GM19238 (cell line): Measurements from ENCODE around the gene CPM.
A peak's percentile ranks its signal among the peaks of the same experiment; 100 is the strongest.

ENCODE experiments used
- DNase-seq: peaks from one replicate; pipeline ENCODE4 v3.0.0; 2011; ENCODE audit warnings: low spot score; ENCODE audit not compliant: insufficient read length

CPM gene

GRCh38 chr12:68932961-68933893, at the start of gene CPM:
TSS of gene CPM (minus strand) at chr12:68933171. CDS start at chr12:68932837, 334 bp downstream.
- peak; percentile 82 for DNase-seq

GRCh38 chr12:68981516-68981915, 48.5 kb upstream of the CPM start:
- no peak for DNase-seq

- DNase-seq: no peak
These were observed 47.7 kb upstream of the CPM start for GRCh38 chr12:68980476-68981212.

DNA sequence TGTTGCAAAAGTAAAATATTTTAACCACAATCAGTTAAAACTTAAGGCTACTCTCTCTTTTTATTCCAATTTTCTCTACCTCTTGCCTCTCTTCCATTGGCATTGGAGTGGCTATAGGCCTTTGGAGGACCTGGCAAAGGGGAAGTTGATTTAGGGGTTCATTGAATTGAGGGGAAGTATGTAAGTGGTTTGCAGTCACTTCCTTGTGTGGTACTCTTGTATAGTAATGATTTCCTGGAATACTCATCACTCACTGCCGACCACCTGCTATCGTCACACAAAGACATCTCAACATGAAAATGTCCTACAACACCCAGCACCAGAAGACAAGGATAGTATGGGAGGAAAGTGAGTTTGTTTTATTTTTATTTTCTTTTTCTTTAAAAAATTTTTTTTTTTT, 45.7 kb upstream of the CPM start:
- no peak for DNase-seq

DNA sequence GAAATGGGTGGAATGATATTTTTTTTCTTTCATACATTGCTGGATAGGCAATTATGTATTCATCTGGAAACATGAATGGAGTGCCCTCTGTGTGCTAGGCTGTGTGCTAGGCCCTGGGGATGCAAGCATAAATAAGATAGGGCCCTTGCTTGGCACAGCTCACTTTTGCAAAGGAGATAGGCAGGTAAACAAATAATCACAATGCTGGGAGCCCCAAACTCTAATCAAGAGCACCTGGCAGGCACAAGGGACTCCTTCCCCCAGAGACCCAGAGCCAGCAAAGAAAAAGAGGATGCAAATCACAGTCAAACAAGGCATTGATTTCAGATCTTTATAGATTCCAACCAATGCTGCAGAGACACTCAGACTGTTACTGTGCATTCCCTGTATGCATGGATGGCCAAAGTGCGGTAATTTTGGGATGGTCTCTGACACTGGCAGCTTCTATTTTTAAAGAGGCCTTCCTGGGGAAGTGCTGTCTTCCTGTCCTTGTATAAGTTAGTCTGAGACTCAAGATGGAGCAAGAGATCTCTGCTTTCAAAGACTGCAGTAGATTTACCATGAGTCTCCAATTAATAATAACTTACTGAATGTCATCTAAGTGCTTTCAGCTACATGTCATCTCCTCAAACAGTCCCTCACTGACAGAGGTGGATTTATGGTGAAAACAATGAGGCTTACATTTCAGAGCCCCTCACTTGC, 45.1 kb upstream of the CPM start:
- DNase-seq: no peak

DNA sequence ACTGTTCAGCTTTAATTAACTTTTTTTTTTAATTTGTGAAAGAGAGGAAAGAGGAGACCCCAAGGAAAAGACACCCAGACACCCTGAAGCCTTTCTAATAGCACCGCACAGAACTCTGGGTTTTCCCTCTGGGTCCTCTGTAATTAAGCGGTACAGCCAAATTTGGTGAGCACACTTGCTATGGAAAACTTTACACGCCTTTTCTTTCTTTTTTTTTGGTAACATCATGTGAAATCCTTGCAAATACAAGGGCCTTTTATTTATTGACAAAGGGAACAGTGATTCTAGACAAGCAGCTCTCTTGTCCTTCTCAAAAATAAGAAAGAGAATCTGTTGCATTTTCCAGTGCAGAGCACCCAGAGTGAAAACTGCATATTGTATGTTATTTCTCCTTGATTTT, 44.4 kb upstream of the CPM start:
- DNase-seq: no peak

- no peak for DNase-seq
These were observed 43.4 kb upstream of the CPM start for GRCh38 chr12:68976395-68976841.

- no peak for DNase-seq
These were observed 42.8 kb upstream of the CPM start for GRCh38 chr12:68975811-68976210.

DNA sequence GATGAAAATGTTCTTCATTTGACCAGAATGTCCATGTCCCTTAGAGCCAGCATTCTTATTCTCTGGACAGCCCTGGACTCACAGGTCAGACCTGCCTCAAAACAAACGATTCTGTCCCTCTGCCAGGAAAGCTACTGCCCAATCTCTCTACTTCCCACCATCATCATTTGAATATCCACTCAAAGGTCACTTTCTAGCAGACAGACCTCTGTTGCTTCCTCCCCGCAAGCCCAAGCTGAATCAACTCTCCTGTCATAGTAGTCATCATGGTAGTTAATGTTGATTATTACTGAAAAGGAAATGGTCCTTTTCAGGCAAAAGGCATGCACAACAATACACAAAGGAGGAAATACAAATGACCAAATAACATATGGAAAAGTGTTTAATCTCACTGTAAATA, 39.6 kb upstream of the CPM start:
- DNase-seq: no peak

DNA sequence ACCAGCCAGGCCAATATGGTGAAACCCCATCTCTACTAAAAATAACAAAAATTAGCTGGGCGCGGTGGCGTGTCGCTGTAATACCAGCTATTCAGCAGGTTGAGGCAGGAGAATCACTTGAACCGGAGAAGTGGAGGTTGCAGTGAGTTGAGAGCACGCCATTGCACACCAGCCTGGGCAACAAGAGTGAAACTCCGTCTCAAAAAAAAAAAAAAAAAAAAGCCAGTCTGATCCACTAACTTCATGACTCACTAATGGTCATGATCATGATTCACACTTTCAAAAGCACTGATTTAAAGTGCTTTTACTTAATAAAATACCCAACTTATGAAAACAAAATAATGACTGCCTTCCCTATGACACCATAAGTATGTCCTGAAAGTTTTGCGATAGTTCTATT, 38.4 kb upstream of the CPM start:
- no peak for DNase-seq

DNA sequence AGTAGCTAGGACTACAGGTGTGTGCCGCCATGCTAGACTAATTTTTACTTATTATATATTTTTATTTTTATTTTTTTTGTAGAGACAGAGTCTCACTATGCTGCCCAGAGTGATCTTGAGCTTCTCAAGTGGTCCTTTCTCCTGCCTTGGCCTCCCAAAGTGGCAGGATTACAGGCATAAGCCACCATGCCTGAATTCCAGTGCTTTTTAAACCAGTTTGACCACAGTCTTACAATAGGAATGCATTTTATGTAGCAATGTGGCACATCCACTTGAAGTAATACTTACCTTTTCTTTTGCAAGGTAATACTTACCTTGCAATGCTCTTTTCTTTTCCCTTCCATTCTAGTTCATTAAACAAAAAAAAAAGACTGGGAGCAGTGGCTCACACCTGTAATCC, 38.0 kb upstream of the CPM start:
- DNase-seq: no peak

- no peak for DNase-seq
These were observed 37.3 kb upstream of the CPM start for GRCh38 chr12:68970306-68970705.

GRCh38 chr12:68967046-68967445, 34.1 kb upstream of the CPM start:
- DNase-seq: no peak

- no peak for DNase-seq
These were observed 31.1 kb upstream of the CPM start for GRCh38 chr12:68963856-68964745.

- no peak for DNase-seq
These were observed 30.2 kb upstream of the CPM start for GRCh38 chr12:68962877-68963855.

DNA sequence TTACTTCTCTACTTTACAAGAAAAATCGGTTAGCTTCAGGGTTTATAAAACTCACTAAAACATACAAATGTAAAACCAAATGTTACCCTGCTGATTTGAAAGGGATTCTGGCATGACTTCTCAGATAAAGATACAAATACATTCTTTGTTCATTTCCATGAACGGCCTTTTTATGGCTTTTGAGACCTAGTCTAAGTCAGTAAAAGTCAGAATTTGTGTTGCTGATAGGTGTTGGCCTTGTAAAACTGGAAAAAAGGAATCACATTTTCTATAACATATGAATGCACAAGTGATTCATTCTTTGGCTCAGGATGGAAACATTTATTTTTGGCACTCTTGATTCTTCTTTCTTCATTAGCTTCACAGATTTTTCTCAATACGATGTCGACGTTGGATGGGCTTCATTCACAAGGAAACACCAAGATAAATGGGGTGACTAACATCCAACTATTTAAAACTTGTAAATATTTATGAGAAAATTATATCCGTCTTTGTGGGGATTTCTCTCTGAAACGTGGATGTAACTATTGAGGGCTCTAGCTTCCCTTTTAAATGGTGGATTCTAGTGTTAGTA, 27.0 kb upstream of the CPM start:
- no peak for DNase-seq

- DNase-seq: no peak
These were observed 26.3 kb upstream of the CPM start for GRCh38 chr12:68959143-68959858.

DNA sequence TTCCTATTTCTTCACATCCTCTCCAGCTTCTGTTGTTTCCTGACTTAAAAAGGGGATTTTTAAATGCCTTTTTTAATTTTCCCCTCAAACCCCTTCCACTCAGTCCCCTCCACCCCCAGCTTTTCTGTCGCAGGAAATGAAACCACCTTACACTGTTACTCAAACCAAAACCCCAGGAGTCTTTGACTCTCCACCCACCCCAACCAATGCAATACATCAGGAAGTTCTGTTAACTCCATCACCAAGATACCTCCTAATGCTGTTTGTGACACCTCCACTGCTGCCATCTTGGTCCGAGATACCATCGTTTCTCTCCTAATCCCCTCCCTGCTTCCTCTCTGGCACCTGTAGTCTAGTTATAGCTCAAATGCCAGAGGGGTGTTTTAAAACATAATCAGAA, 25.4 kb upstream of the CPM start:
- DNase-seq: peak; percentile 21

GRCh38 chr12:68957273-68957672, 24.3 kb upstream of the CPM start:
- no peak for DNase-seq
